K562 (cell line): ENCODE data around the gene TUFM. TPM values are rescaled to one million over a fixed set of nuclear protein-coding genes. Genes with fewer than 3 reads are reported as not detected.
A peak's percentile ranks its signal among the peaks of the same experiment; 100 is the strongest.

ENCODE experiments used
- ATAC-seq: fragments of 200-7000 bp; cut with Tn5 transposase; 3 replicates; pipeline ENCODE4 v1.9.1; 2020; ENCODE audit warnings: moderate library complexity
- BruUV-seq: library from RNA; stranded (reverse); fragments of 400-500 nt; replicated peaks from 2 replicates; lab custom pipeline; 2021; lab: Mats Ljungman, UMichigan
- CTCF ChIA-PET: fragments of 300-600 bp; formaldehyde crosslinking; extraction: SDS; loops from one replicate; lab custom pipeline; 2021; ENCODE audit warnings: low intra/inter-chr PET ratio; lab: Yijun Ruan, JAX
- POLR2A ChIA-PET: fragments of 300-600, 350-650 bp; sonication (Branson Sonifier 250); formaldehyde crosslinking; extraction: SDS; loops from one replicate; lab custom pipeline; 2021; ENCODE audit warnings: antibody characterized with exemption, inconsistent platforms; lab: Yijun Ruan, JAX
- DNase-seq, 4 experiments: peaks; one replicate each; pipeline versions ENCODE4 v3.0.0 to v3.0.0-alpha.2; 2011 to 2018; ENCODE audit warnings: low spot score in 3 of 4, mixed read lengths in 3 of 4; ENCODE audit errors: extremely low read depth in 1 of 4
- FAIRE-seq: peaks from 2 replicates; lab custom pipeline; 2011; peaks lifted over from hg19 to GRCh38; lab: Jason Lieb, UNC
- H2AFZ ChIP-seq: 2 replicates; pipeline ENCODE4 v1.6.0; 2011; ENCODE audit warnings: low read depth, low read length, control low read depth, inconsistent platforms
- H3K27ac ChIP-seq: fragments of 200-600 bp; 3 replicates; pipeline ENCODE4 v1.8.0; 2011; ENCODE audit warnings: low read depth, mild to moderate bottlenecking, control low read depth, inconsistent platforms, low read length, moderate library complexity, mixed read lengths; ENCODE audit errors: extremely low read depth
- H3K27me3 ChIP-seq, 2 experiments: fragments of 300-600 bp in 1 of 2; 2 replicates in 1 of 2; 3 replicates in 1 of 2; pipeline versions ENCODE4 v1.6.0 to v1.8.0; 2011; ENCODE audit warnings: inconsistent platforms in 2 of 2, low read length in 2 of 2, mild to moderate bottlenecking in 1 of 2, mixed read lengths in 1 of 2, moderate library complexity in 1 of 2; ENCODE audit not compliant: control insufficient read depth in 2 of 2, insufficient read depth in 2 of 2
- H3K36me3 ChIP-seq: fragments of 300-600 bp; 3 replicates; pipeline ENCODE4 v1.8.0; 2011; ENCODE audit warnings: mild to moderate bottlenecking, low read length, inconsistent platforms; ENCODE audit not compliant: control insufficient read depth, insufficient read depth
- H3K4me1 ChIP-seq, 2 experiments: fragments of 200-600 bp in 1 of 2; replicated peaks in 1 of 2; 2 replicates in 1 of 2; 3 replicates in 1 of 2; pipeline versions ENCODE4 v1.5.1 to v1.8.0; 2011; ENCODE audit warnings: inconsistent platforms in 2 of 2, low read length in 2 of 2, mild to moderate bottlenecking in 1 of 2, mixed read lengths in 1 of 2, moderate library complexity in 1 of 2; ENCODE audit not compliant: control insufficient read depth in 2 of 2, insufficient read depth in 2 of 2
- H3K4me2 ChIP-seq: 2 replicates; pipeline ENCODE4 v1.6.1; 2011; ENCODE audit warnings: low read length, control low read depth, inconsistent platforms, mixed read lengths; ENCODE audit not compliant: insufficient read depth
- H3K4me3 ChIP-seq: fragments of 200-600 bp; sonication (generic), shearing (Covaris generic); 2 replicates; pipeline ENCODE4 v1.5.1; 2016; ENCODE audit warnings: control low read depth, inconsistent platforms
- H3K79me2 ChIP-seq: fragments of 200-600 bp; 3 replicates; pipeline ENCODE4 v1.8.0; 2011; ENCODE audit warnings: low read length, inconsistent platforms; ENCODE audit not compliant: control insufficient read depth, insufficient read depth
- H3K9ac ChIP-seq, 2 experiments: 2 replicates each; pipeline versions ENCODE4 v1.6.0 to v1.6.1; 2011; ENCODE audit warnings: low read depth in 2 of 2, low read length in 2 of 2, control low read depth in 1 of 2, inconsistent platforms in 1 of 2, mild to moderate bottlenecking in 1 of 2, mixed read lengths in 1 of 2; ENCODE audit not compliant: insufficient read depth in 1 of 2
- H3K9me1 ChIP-seq: one replicate; pipeline ENCODE4 v1.6.0; 2011; ENCODE audit warnings: inconsistent platforms, mild to moderate bottlenecking, low read length, moderate library complexity; ENCODE audit not compliant: control insufficient read depth, insufficient read depth
- H3K9me3 ChIP-seq: replicated peaks from 2 replicates; pipeline ENCODE4 v1.5.1; 2011; ENCODE audit warnings: low read depth, low read length, inconsistent platforms; ENCODE audit not compliant: control insufficient read depth, insufficient read depth
- H4K20me1 ChIP-seq: replicated peaks from 2 replicates; pipeline ENCODE4 v1.6.1; 2011; ENCODE audit warnings: low read length, inconsistent platforms, mixed read lengths; ENCODE audit not compliant: control insufficient read depth, insufficient read depth
- AFF4 ChIP-seq: sonication (generic); formaldehyde crosslinking; IDR thresholded peaks from 2 replicates; pipeline ENCODE4 v1.8.0; 2023; ENCODE audit warnings: mild to moderate bottlenecking, missing genetic modification reagents
- ATF4 ChIP-seq: fragments of 450-650 bp; formaldehyde crosslinking; IDR thresholded peaks from 2 replicates; pipeline ENCODE4 v1.4.0; 2022; ENCODE audit warnings: mild to moderate bottlenecking, moderate library complexity
- HCFC1 ChIP-seq: IDR thresholded peaks from 2 replicates; pipeline ENCODE4 v1.6.1; 2012; ENCODE audit warnings: low read depth, low read length, improper control_type of control experiment
- JUN ChIP-seq, 2 experiments: sonication (generic) in 1 of 2; formaldehyde crosslinking in 1 of 2; IDR thresholded peaks; 2 replicates each; pipeline versions ENCODE4 v1.6.1 to v1.8.0; 2012 to 2022; ENCODE audit warnings: borderline replicate concordance in 2 of 2, mild to moderate bottlenecking in 2 of 2, improper control_type of control experiment in 1 of 2, low read depth in 1 of 2, low read length in 1 of 2, missing genetic modification reagents in 1 of 2
- NONO ChIP-seq, 2 experiments: fragments of 200-400 bp in 1 of 2; fragments of 450-650 bp in 1 of 2; formaldehyde crosslinking in 1 of 2; IDR thresholded peaks; 2 replicates each; pipeline ENCODE4 v1.6.1; 2017; ENCODE audit warnings: low read depth in 2 of 2, mild to moderate bottlenecking in 2 of 2, moderate library complexity in 2 of 2, low read length in 1 of 2
- RBFOX2 ChIP-seq: fragments of 200-400 bp; formaldehyde crosslinking; IDR thresholded peaks from 2 replicates; pipeline ENCODE4 v1.6.1; 2017; ENCODE audit warnings: low read depth, mild to moderate bottlenecking, low read length, moderate library complexity
- SNRNP70 ChIP-seq: fragments of 200-400 bp; formaldehyde crosslinking; optimal IDR thresholded peaks from 2 replicates; pipeline ENCODE3; 2017; ENCODE audit warnings: low read depth, low read length
- ZNF639 ChIP-seq, 2 experiments: fragments of 200-800 bp in 1 of 2; sonication (Bioruptor generic) in 1 of 2; sonication (generic) in 1 of 2; formaldehyde crosslinking in 1 of 2; IDR thresholded peaks in 1 of 2; conservative IDR thresholded peaks in 1 of 2; 2 replicates each; pipeline versions ENCODE4 v1.5.0 to v1.6.1; 2016 to 2020; ENCODE audit warnings: missing compliant biosample characterization in 1 of 2, missing genetic modification characterization in 1 of 2, missing genetic modification reagents in 1 of 2
- ZNF766 ChIP-seq: fragments of 200-800 bp; sonication (Bioruptor generic); conservative IDR thresholded peaks from 2 replicates; pipeline ENCODE4 v1.6.1; 2016; ENCODE audit warnings: missing genetic modification characterization, missing compliant biosample characterization
- ZSCAN29 ChIP-seq: fragments of 450-650 bp; IDR thresholded peaks from 2 replicates; pipeline ENCODE4 v1.6.1; 2017
- WGBS: fragments of 100-300 bp; shearing (Covaris generic); methylation state at CpG from one replicate; pipeline ENCODE4 v1.1.6; 2016; ENCODE audit warnings: low coverage, mixed read lengths; ENCODE audit not compliant: insufficient coverage; ENCODE audit errors: missing lambda C conversion rate; 5-methylcytosine and 5-hydroxymethylcytosine counted together
- in situ Hi-C: fragments of 300-500 bp; cut with MboI; formaldehyde crosslinking; loops from 4 replicates; pipeline ENCODE4 v1.15.0; 2018; ENCODE audit warnings: inconsistent platforms, mixed read lengths
- intact Hi-C: fragments of 100-400 bp; cut with micrococcal nuclease; formaldehyde crosslinking; loops from 2 replicates; pipeline ENCODE4 v1.14.2; 2022
- polyA plus RNA-seq, 8 experiments: library from polyadenylated mRNA; depleted of rRNA in 4 of 8; stranded (reverse) in 5 of 8; unstranded in 3 of 8; fragments of >200 nt; fragmentation: Nextera tagmentation in 2 of 8; fragmentation: Illumina TruSeq in 1 of 8; extraction: Ambion mirVana in 2 of 8; extraction: Trizol in 1 of 8; gene quantifications; 2 replicates each; pipeline versions ENCODE4 v1.2.1 to v1.2.3, GENCODE V29; 2011 to 2014; ENCODE audit warnings: inconsistent platforms in 1 of 8, missing spikeins in 1 of 8
- total RNA-seq, 7 experiments: library from RNA; depleted of rRNA in 6 of 7; stranded (reverse); fragments of >200 nt in 6 of 7; fragmentation: Illumina TruSeq in 2 of 7; extraction: Trizol in 2 of 7; gene quantifications; 2 replicates each; pipeline versions ENCODE4 v1.2.1 to v1.2.3, GENCODE V29; 2011 to 2021; ENCODE audit warnings: low replicate concordance in 1 of 7

TUFM gene
- total and polyA plus RNA-seq, 9 of the 15 experiments (the other 6 are each of a cell fraction or from before 2014, with no cell fraction given): 34.1 to 434 (median 256) TPM

- TF ChIP-seq ATF4 (CRISPR knock-in tag): peak; percentile 95
- no peak for TF ChIP-seq ZSCAN29
- no peak; the same call in none of the 2 replicates for TF ChIP-seq HCFC1
- TF ChIP-seq, all 486 proteins: peak for 122
Observed at GRCh38 chr16:28823873-28824716, 22.1 kb downstream of the TUFM start (continued).

- WGBS: 0% methylated on average over 21 of the region's 62 CpGs
- Histone ChIP-seq H3K9me1 (no peaks in the 10 kb centered on the region), H3K9me3 (peaks cover 11% of the 10 kb centered on the region), H3K4me3 (peak overlapping the region; percentile 99), H3K9ac (peak overlapping the region; percentile 98 to 99), H3K36me3 (peaks cover 52% of the 10 kb centered on the region), H3K4me2 (peak overlapping the region; percentile 99; the same call in 1 of the 2 replicates), H3K27me3 (no peaks in the 10 kb centered on the region), H3K79me2 (peaks cover 70% of the 10 kb centered on the region), H4K20me1 (peaks cover 3% of the 10 kb centered on the region; the same call in 1 of the 2 replicates), H3K27ac (peak overlapping the region; percentile 99), H3K4me1 (peaks cover 16 to 24% of the 10 kb centered on the region in 2 experiments), H2AFZ (no peak overlapping the region; the same call in 1 of the 2 replicates)
- ChIA-PET CTCF (no interaction called here), POLR2A (interaction anchor here (0.6 to 2.6 kb wide), 7 partner anchors 8 to 122 kb away, joined by 3 to 11 read pairs (median 3); partner anchors contain the start of gene TUFM)
- in situ Hi-C loops: no loop called here
- no peak for DNase-seq
- ATAC-seq: peak; percentile 3
- intact Hi-C loops: no loop called here
- no TSS peak for BruUV-seq
- FAIRE-seq: no peak
- peak; percentile 58 for TF ChIP-seq AFF4 (CRISPR knock-in tag)
- peak in 1 of 2 experiments; percentile 60; a peak in 2 of 4 replicates for TF ChIP-seq NONO (IDR thresholded peaks at IDR 0.05; ENCODE audit: low read depth in 2 of 2, low read length in 1 of 2)
- no peak for TF ChIP-seq JUN (IDR thresholded peaks at IDR 0.05; ENCODE audit: borderline replicate concordance, low read depth, low read length)
- TF ChIP-seq JUN (CRISPR knock-in tag; IDR thresholded peaks at IDR 0.05; ENCODE audit: borderline replicate concordance): no peak
- TF ChIP-seq ZNF766 (CRISPR knock-in tag): 0 out of 2 replicates have a peak, but pooled peaks have one; percentile 20
- peak; percentile 87 to 89 for TF ChIP-seq ZNF639 (CRISPR knock-in tag; conservative IDR thresholded peaks at IDR 0.05 in 1 of 2, IDR thresholded peaks at IDR 0.05 in 1 of 2)
- TF ChIP-seq RBFOX2: peak; percentile 73; the same call in 1 of the 2 replicates
- no peak for TF ChIP-seq SNRNP70
Observed at GRCh38 chr16:28823291-28823872, 22.8 kb downstream of the TUFM start.
